ENCODE measurements around the gene KDM7A.

DNA sequence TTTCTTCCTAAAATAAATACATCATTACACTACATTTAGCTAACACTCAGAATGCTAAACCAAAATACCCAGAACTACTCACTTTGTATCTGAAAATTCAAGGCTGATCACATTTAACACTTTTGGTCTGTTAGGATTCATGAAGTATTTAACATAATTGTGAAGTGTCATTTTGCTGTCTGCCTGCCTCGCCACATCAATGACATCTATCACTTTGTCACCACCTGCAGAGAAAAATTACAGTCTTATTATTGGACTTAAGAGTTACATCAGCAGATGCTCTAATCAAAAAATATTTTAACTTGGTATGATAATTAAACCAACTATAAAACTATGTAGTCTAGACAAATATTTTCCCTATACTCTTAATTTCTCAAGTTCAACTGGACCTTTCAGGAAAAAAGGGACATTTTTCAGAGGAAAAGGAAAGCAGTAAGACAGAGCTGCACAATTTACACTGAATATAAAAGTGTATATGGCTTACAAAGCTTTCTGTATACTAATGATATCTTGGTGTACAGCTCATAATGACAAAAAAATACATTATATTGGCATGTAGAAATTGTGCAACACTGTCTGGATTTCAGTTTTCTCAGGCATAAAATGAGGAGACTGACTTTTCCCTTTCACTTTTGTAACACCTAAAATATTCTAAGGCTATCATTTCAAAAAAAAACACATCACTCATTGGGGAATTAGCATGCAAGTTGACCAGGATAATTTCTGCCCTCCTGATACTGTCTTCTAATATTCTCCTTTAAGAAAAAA, 49.2 kb downstream of the KDM7A start:
- TF ChIP-seq, protein P1, sequence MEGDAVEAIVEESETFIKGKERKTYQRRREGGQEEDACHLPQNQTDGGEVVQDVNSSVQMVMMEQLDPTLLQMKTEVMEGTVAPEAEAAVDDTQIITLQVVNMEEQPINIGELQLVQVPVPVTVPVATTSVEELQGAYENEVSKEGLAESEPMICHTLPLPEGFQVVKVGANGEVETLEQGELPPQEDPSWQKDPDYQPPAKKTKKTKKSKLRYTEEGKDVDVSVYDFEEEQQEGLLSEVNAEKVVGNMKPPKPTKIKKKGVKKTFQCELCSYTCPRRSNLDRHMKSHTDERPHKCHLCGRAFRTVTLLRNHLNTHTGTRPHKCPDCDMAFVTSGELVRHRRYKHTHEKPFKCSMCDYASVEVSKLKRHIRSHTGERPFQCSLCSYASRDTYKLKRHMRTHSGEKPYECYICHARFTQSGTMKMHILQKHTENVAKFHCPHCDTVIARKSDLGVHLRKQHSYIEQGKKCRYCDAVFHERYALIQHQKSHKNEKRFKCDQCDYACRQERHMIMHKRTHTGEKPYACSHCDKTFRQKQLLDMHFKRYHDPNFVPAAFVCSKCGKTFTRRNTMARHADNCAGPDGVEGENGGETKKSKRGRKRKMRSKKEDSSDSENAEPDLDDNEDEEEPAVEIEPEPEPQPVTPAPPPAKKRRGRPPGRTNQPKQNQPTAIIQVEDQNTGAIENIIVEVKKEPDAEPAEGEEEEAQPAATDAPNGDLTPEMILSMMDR (conservative IDR thresholded peaks at IDR 0.05; ENCODE audit: low read length): no peak
- no peak for TF ChIP-seq EZH2phosphoT487 (IDR thresholded peaks at IDR 0.05; ENCODE audit: borderline replicate concordance, low read depth, low read length)

Data from OCI-LY7 (cell line).